ENCODE data around the gene DDTL.

DDTL gene

GRCh38 chr22:23997092-23997491 is 30.4 kb downstream of the DDTL start:
- TF ChIP-seq, protein P1, sequence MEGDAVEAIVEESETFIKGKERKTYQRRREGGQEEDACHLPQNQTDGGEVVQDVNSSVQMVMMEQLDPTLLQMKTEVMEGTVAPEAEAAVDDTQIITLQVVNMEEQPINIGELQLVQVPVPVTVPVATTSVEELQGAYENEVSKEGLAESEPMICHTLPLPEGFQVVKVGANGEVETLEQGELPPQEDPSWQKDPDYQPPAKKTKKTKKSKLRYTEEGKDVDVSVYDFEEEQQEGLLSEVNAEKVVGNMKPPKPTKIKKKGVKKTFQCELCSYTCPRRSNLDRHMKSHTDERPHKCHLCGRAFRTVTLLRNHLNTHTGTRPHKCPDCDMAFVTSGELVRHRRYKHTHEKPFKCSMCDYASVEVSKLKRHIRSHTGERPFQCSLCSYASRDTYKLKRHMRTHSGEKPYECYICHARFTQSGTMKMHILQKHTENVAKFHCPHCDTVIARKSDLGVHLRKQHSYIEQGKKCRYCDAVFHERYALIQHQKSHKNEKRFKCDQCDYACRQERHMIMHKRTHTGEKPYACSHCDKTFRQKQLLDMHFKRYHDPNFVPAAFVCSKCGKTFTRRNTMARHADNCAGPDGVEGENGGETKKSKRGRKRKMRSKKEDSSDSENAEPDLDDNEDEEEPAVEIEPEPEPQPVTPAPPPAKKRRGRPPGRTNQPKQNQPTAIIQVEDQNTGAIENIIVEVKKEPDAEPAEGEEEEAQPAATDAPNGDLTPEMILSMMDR (IDR thresholded peaks at IDR 0.05): no peak

- TF ChIP-seq, protein P1 (IDR thresholded peaks at IDR 0.05): no peak
Observed at GRCh38 chr22:24001314-24001713, 34.6 kb downstream of the DDTL start.

- TF ChIP-seq, protein P1 (IDR thresholded peaks at IDR 0.05): no peak
Observed at GRCh38 chr22:24002272-24002671, 35.6 kb downstream of the DDTL start.

DNA sequence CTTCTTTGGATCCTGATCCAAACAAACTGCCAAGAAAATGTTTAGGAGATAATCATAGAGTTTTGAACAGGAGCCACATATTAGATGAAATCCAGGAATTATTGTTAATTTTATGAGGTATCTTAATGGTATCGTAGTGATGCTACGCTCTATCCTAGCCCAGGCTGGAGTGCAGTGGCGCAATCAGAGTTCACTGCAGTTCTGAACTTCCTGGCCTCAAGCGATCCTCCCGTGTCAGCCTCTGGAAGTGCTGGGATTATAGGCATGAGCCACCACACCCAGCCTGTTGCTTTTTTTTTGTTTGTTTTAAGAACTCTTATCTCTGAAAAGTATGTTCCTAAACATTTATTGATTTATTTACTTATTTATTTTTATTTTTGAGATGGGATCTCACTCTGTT is 36.2 kb downstream of the DDTL start:
- TF ChIP-seq, protein P1 (IDR thresholded peaks at IDR 0.05): no peak

- TF ChIP-seq, protein P1 (IDR thresholded peaks at IDR 0.05): no peak
Observed at GRCh38 chr22:24003887-24004286, 37.2 kb downstream of the DDTL start.

- TF ChIP-seq, protein P1 (IDR thresholded peaks at IDR 0.05): no peak
Observed at GRCh38 chr22:24005201-24005600, 38.5 kb downstream of the DDTL start, which contains the start of gene GSTT4. GSTT4 (minus strand) TSS chr22:24005453; CDS start chr22:24005356, 97 bp downstream.

DNA sequence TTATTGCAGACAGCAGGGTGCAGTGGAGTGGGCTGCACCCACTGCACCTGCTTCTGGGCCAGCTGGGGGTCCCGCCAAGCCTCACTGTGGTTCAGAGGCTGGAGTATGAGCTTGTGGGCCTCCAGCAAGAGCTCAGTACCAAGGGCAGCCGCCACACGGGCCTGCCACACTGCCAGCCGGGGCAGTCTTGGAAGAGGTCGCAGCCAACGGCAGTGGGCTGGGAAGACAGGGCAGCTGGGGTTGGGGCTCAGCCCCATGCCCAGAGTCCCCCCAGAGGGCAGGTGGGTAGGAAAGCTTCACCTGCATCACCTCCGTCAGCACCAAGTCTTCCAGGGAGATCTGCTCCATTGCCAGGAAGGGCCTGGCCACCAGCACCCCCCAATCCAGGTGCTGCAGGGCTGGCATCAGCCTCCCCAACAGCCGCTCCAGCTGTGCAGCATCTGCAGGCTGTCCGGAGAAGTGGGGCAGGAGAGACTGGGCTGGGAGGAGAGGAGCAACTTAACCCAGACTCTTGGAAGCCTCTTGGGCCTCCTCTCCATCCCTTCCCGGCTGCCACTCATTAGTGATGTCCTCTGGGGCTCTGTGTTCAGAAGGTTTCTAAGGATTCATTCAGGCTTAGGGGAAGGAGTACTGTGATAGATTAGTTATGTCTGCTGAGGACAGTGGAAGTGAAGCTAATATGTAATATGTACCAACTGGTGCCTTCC is 39.7 kb downstream of the DDTL start:
- TF ChIP-seq, protein P1 (IDR thresholded peaks at IDR 0.05): no peak

GRCh38 chr22:24006914-24007214 is 40.2 kb downstream of the DDTL start:
- TF ChIP-seq, protein P1 (IDR thresholded peaks at IDR 0.05): no peak
